Measurements from ENCODE around the gene RARB. TPM values are rescaled to one million over a fixed set of nuclear protein-coding genes. Genes with fewer than 3 reads are reported as not detected.
A peak's percentile ranks its signal among the peaks of the same experiment; 100 is the strongest.

The RARB gene
- total and polyA plus RNA-seq, 11 donors, result 4.3 to 21.0 (median 16.3) TPM

GRCh38 chr3:25441234-25441856 lies 13.3 kb downstream of the RARB start:
- WGBS, 4 donors, result 93 to 96% (median 95%) methylated on average over 17 of the region's 17 CpGs
- H3K4me1 ChIP-seq, result peaks cover 0 to 37% (median 13%) of the 10 kb centered on the region in 12 donors
- no peak overlapping the region for H3K27ac ChIP-seq
- DNase-seq (no peak), ATAC-seq (no peak)
- intact Hi-C loops (cut with DNase I), result no loop called here
- H3K9me3 ChIP-seq, result no peaks in the 10 kb centered on the region
- no peaks in the 10 kb centered on the region for H3K27me3 ChIP-seq
- no peak overlapping the region for H3K4me3 ChIP-seq
- no peaks in the 10 kb centered on the region for H3K36me3 ChIP-seq
- no peak for TF ChIP-seq POLR2A (IDR thresholded peaks at IDR 0.05)
- TF ChIP-seq CTCF (IDR thresholded peaks at IDR 0.05), result peak in 11 of 12 donors; percentile 37 to 65 (median 55)

- H3K27me3 ChIP-seq, result no peaks in the 10 kb centered on the region
- H3K4me1 ChIP-seq, result peaks cover 0 to 38% (median 13%) of the 10 kb centered on the region in 12 donors
- DNase-seq (no peak), ATAC-seq (no peak)
- intact Hi-C loops (cut with DNase I), result no loop called here
- H3K9me3 ChIP-seq, result no peaks in the 10 kb centered on the region
- 78 to 87% (median 85%) methylated on average over 3 of the region's 3 CpGs for WGBS, 4 donors
- TF ChIP-seq POLR2A (IDR thresholded peaks at IDR 0.05) (no peak), CTCF (IDR thresholded peaks at IDR 0.05) (no peak)
- H3K4me3 ChIP-seq, result no peak overlapping the region
- H3K36me3 ChIP-seq, result no peaks in the 10 kb centered on the region
- H3K27ac ChIP-seq, result no peak overlapping the region
Observed at GRCh38 chr3:25442486-25442885, 14.4 kb downstream of the RARB start.

GRCh38 chr3:25444273-25444672 lies 16.2 kb downstream of the RARB start:
- WGBS, 4 donors, result 50 to 64% (median 55%) methylated on average over 2 of the region's 2 CpGs
- TF ChIP-seq CTCF (IDR thresholded peaks at IDR 0.05), result no peak
- TF ChIP-seq POLR2A (IDR thresholded peaks at IDR 0.05), result no peak
- H3K4me3 ChIP-seq, result no peak overlapping the region
- DNase-seq (no peak), ATAC-seq (no peak)
- peaks cover 0 to 39% (median 13%) of the 10 kb centered on the region in 12 donors for H3K4me1 ChIP-seq
- no peaks in the 10 kb centered on the region for H3K36me3 ChIP-seq
- intact Hi-C loops (cut with DNase I), result no loop called here
- H3K9me3 ChIP-seq, result no peaks in the 10 kb centered on the region
- no peaks in the 10 kb centered on the region for H3K27me3 ChIP-seq
- no peak overlapping the region for H3K27ac ChIP-seq

GRCh38 chr3:25445731-25446130 lies 17.7 kb downstream of the RARB start:
- no peaks in the 10 kb centered on the region for H3K9me3 ChIP-seq
- no peak for DNase-seq
- intact Hi-C loops (cut with DNase I), result no loop called here
- no peaks in the 10 kb centered on the region for H3K27me3 ChIP-seq
- TF ChIP-seq CTCF (IDR thresholded peaks at IDR 0.05) (no peak), POLR2A (IDR thresholded peaks at IDR 0.05) (no peak)
- H3K4me3 ChIP-seq, result no peak overlapping the region
- ATAC-seq, result no peak
- H3K36me3 ChIP-seq, result no peaks in the 10 kb centered on the region
- H3K4me1 ChIP-seq, result peaks cover 0 to 49% (median 17%) of the 10 kb centered on the region in 12 donors
- 77 to 83% (median 81%) methylated on average over 4 of the region's 4 CpGs for WGBS, 4 donors
- no peak overlapping the region for H3K27ac ChIP-seq
